MCF 10A (cell line): Measurements from ENCODE around the gene NCF4. TPM values are rescaled to one million over a fixed set of nuclear protein-coding genes. Genes with fewer than 3 reads are reported as not detected.

Experiments used
- BruUV-seq: library from RNA; stranded (reverse); fragments of 400-500 nt; replicated peaks from 2 replicates; lab custom pipeline; 2021; lab: Mats Ljungman, UMichigan
- CTCF ChIA-PET: fragments of 300-600 bp; sonication (Branson Sonifier 250); formaldehyde crosslinking; extraction: SDS; loops from one replicate; lab custom pipeline; 2021; ENCODE audit warnings: antibody characterized with exemption, inconsistent platforms; lab: Yijun Ruan, JAX
- POLR2A ChIA-PET: fragments of 300-600, 350-650 bp; sonication (Branson Sonifier 250); formaldehyde crosslinking; extraction: SDS; loops from one replicate; lab custom pipeline; 2020; ENCODE audit warnings: antibody characterized with exemption, inconsistent platforms; lab: Yijun Ruan, JAX
- DNase-seq: peaks from one replicate; pipeline ENCODE4 v3.0.0-alpha.2; 2018; ENCODE audit not compliant: unreplicated experiment
- H3K27ac Mint-ChIP-seq: one replicate; pipeline ENCODE4 v1.8.0; 2022; ENCODE audit warnings: mild to moderate bottlenecking, low read depth, mixed read lengths; ENCODE audit not compliant: unreplicated experiment
- H3K27me3 Mint-ChIP-seq: one replicate; pipeline ENCODE4 v1.8.0; 2022; ENCODE audit warnings: mixed read lengths; ENCODE audit not compliant: insufficient read depth, unreplicated experiment
- H3K36me3 Mint-ChIP-seq: one replicate; pipeline ENCODE4 v1.8.0; 2022; ENCODE audit warnings: mild to moderate bottlenecking, moderate library complexity, mixed read lengths; ENCODE audit not compliant: insufficient read depth, unreplicated experiment
- H3K4me1 Mint-ChIP-seq: one replicate; pipeline ENCODE4 v1.8.0; 2022; ENCODE audit warnings: mixed read lengths; ENCODE audit not compliant: insufficient read depth, unreplicated experiment
- H3K4me3 Mint-ChIP-seq: one replicate; pipeline ENCODE4 v1.8.0; 2022; ENCODE audit warnings: mild to moderate bottlenecking, moderate library complexity, mixed read lengths; ENCODE audit not compliant: unreplicated experiment
- H3K9me3 Mint-ChIP-seq: one replicate; pipeline ENCODE4 v1.8.0; 2022; ENCODE audit warnings: mixed read lengths; ENCODE audit not compliant: unreplicated experiment
- CTCF ChIP-seq: fragments of 200-600 bp; IDR thresholded peaks from one replicate; pipeline ENCODE4 v1.8.0; 2022; ENCODE audit warnings: antibody characterized with exemption, mild to moderate bottlenecking; ENCODE audit not compliant: unreplicated experiment
- intact Hi-C: fragments of 100-400 bp; cut with micrococcal nuclease; formaldehyde crosslinking; loops from 2 replicates; pipeline ENCODE4 v1.14.1; 2022
- total RNA-seq: library from RNA; stranded (reverse); gene quantifications from 2 replicates; pipeline ENCODE4 v1.2.3, GENCODE V29; 2022

Gene NCF4
- total RNA-seq, 1 experiment from 2014 or later = not detected

- POLR2A ChIA-PET = no interaction called here
- H3K4me1 Mint-ChIP-seq = no peaks in the 10 kb centered on the region
- H3K9me3 Mint-ChIP-seq = no peaks in the 10 kb centered on the region
- CTCF ChIA-PET = no interaction called here
- TF ChIP-seq CTCF = no peak
- H3K27me3 Mint-ChIP-seq = peaks cover 44% of the 10 kb centered on the region
- DNase-seq = no peak
- no peaks in the 10 kb centered on the region for H3K36me3 Mint-ChIP-seq
- intact Hi-C loops = no loop called here
- H3K4me3 Mint-ChIP-seq = no peak overlapping the region
- H3K27ac Mint-ChIP-seq = no peak overlapping the region
- no TSS peak for BruUV-seq
These were observed 36.2 kb upstream of the NCF4 start for GRCh38 chr22:36824655-36825054.

GRCh38 chr22:36826262-36826661 lies 34.5 kb upstream of the NCF4 start:
- Mint-ChIP-seq H3K27me3 (peaks cover 28% of the 10 kb centered on the region), H3K4me1 (no peaks in the 10 kb centered on the region), H3K9me3 (no peaks in the 10 kb centered on the region), H3K27ac (no peak overlapping the region), H3K4me3 (no peak overlapping the region), H3K36me3 (no peaks in the 10 kb centered on the region)
- no peak for DNase-seq
- BruUV-seq = no TSS peak
- TF ChIP-seq CTCF = no peak
- ChIA-PET POLR2A (no interaction called here), CTCF (interaction anchor here (0.6 to 1.3 kb wide), 2 partner anchors 30 to 35 kb away, joined by 3 read pairs; partner anchors contain the start of gene NCF4)
- intact Hi-C loops = no loop called here

GRCh38 chr22:36828815-36829214 lies 32.0 kb upstream of the NCF4 start:
- no peaks in the 10 kb centered on the region for H3K4me1 Mint-ChIP-seq
- H3K36me3 Mint-ChIP-seq = no peaks in the 10 kb centered on the region
- BruUV-seq = no TSS peak
- H3K9me3 Mint-ChIP-seq = no peaks in the 10 kb centered on the region
- DNase-seq = no peak
- H3K27me3 Mint-ChIP-seq = peaks cover 35% of the 10 kb centered on the region
- TF ChIP-seq CTCF = no peak
- ChIA-PET POLR2A (no interaction called here), CTCF (interaction anchor here (0.6 to 1.4 kb wide), 4 partner anchors 18 to 400 kb away, joined by 3 to 6 read pairs (median 3); no protein-coding TSS in a partner anchor)
- H3K4me3 Mint-ChIP-seq = no peak overlapping the region
- intact Hi-C loops = no loop called here
- H3K27ac Mint-ChIP-seq = no peak overlapping the region

GRCh38 chr22:36829370-36830002 lies 31.3 kb upstream of the NCF4 start:
- DNase-seq = no peak
- H3K9me3 Mint-ChIP-seq = no peaks in the 10 kb centered on the region
- H3K27ac Mint-ChIP-seq = no peak overlapping the region
- intact Hi-C loops = no loop called here
- ChIA-PET POLR2A (interaction anchor here (0.7 kb wide), 1 partner anchor 32 kb away, joined by 3 read pairs; no protein-coding TSS in a partner anchor), CTCF (interaction anchor here (0.6 to 1.4 kb wide), 5 partner anchors 17 to 399 kb away, joined by 3 to 6 read pairs (median 3); no protein-coding TSS in a partner anchor)
- H3K36me3 Mint-ChIP-seq = no peaks in the 10 kb centered on the region
- H3K4me3 Mint-ChIP-seq = no peak overlapping the region
- no peak for TF ChIP-seq CTCF
- peaks cover 35% of the 10 kb centered on the region for H3K27me3 Mint-ChIP-seq
- no peaks in the 10 kb centered on the region for H3K4me1 Mint-ChIP-seq
- BruUV-seq = no TSS peak
